ENCODE results near the gene KIF5C. TPM values are rescaled to one million over a fixed set of nuclear protein-coding genes. Genes with fewer than 3 reads are reported as not detected.

The KIF5C gene
- total RNA-seq, 1 experiment from 2014 or later = 24.0 TPM

- H3K36me3 ChIP-seq (replicated peaks; ENCODE audit: control insufficient read depth, insufficient read depth, low read length) = no peaks in the 10 kb centered on the region
- peaks cover 26% of the 10 kb centered on the region for H3K27me3 ChIP-seq (ENCODE audit: control insufficient read depth, insufficient read depth, low read length)
- no peak for DNase-seq
- no peak overlapping the region for H3K4me3 ChIP-seq (ENCODE audit: insufficient read depth, low read depth, low read length)
Measured at GRCh38 chr2:149041482-149041881, 166.5 kb downstream of the KIF5C start.

- no peaks in the 10 kb centered on the region for H3K36me3 ChIP-seq (replicated peaks; ENCODE audit: control insufficient read depth, insufficient read depth, low read length)
- peaks cover 20% of the 10 kb centered on the region for H3K27me3 ChIP-seq (ENCODE audit: control insufficient read depth, insufficient read depth, low read length)
- no peak overlapping the region for H3K4me3 ChIP-seq (ENCODE audit: insufficient read depth, low read depth, low read length)
- DNase-seq = no peak
Measured at GRCh38 chr2:149042881-149043280, 167.9 kb downstream of the KIF5C start.

GRCh38 chr2:149044500-149044899, 169.5 kb downstream of the KIF5C start:
- no peaks in the 10 kb centered on the region for H3K36me3 ChIP-seq (replicated peaks; ENCODE audit: control insufficient read depth, insufficient read depth, low read length)
- H3K27me3 ChIP-seq (ENCODE audit: control insufficient read depth, insufficient read depth, low read length) = peaks cover 6% of the 10 kb centered on the region
- no peak overlapping the region for H3K4me3 ChIP-seq (ENCODE audit: insufficient read depth, low read depth, low read length)
- no peak for DNase-seq

GRCh38 chr2:149047118-149047517, 172.1 kb downstream of the KIF5C start:
- no peak for DNase-seq

GRCh38 chr2:149049142-149049541, 174.1 kb downstream of the KIF5C start:
- Histone ChIP-seq H3K4me3 (ENCODE audit: insufficient read depth, low read depth, low read length) (no peak overlapping the region), H3K27me3 (ENCODE audit: control insufficient read depth, insufficient read depth, low read length) (no peaks in the 10 kb centered on the region), H3K36me3 (replicated peaks; ENCODE audit: control insufficient read depth, insufficient read depth, low read length) (no peaks in the 10 kb centered on the region)
- DNase-seq = no peak

More at GRCh38 chr2:149047118-149047517, 172.1 kb downstream of the KIF5C start:
- no peaks in the 10 kb centered on the region for H3K27me3 ChIP-seq (ENCODE audit: control insufficient read depth, insufficient read depth, low read length)
- H3K36me3 ChIP-seq (replicated peaks; ENCODE audit: control insufficient read depth, insufficient read depth, low read length) = no peaks in the 10 kb centered on the region
- no peak overlapping the region for H3K4me3 ChIP-seq (ENCODE audit: insufficient read depth, low read depth, low read length)

- no peak overlapping the region for H3K4me3 ChIP-seq (ENCODE audit: insufficient read depth, low read depth, low read length)
- no peaks in the 10 kb centered on the region for H3K36me3 ChIP-seq (replicated peaks; ENCODE audit: control insufficient read depth, insufficient read depth, low read length)
- no peaks in the 10 kb centered on the region for H3K27me3 ChIP-seq (ENCODE audit: control insufficient read depth, insufficient read depth, low read length)
- no peak for DNase-seq
Measured at GRCh38 chr2:149050188-149050587, 175.2 kb downstream of the KIF5C start.

- Histone ChIP-seq H3K36me3 (replicated peaks; ENCODE audit: control insufficient read depth, insufficient read depth, low read length) (no peaks in the 10 kb centered on the region), H3K27me3 (ENCODE audit: control insufficient read depth, insufficient read depth, low read length) (no peaks in the 10 kb centered on the region), H3K4me3 (ENCODE audit: insufficient read depth, low read depth, low read length) (no peak overlapping the region)
- DNase-seq = no peak
Measured at GRCh38 chr2:149055751-149056150, 180.7 kb downstream of the KIF5C start.

GRCh38 chr2:149056541-149057255, 181.7 kb downstream of the KIF5C start:
- DNase-seq = no peak
- Histone ChIP-seq H3K27me3 (ENCODE audit: control insufficient read depth, insufficient read depth, low read length) (no peaks in the 10 kb centered on the region), H3K36me3 (replicated peaks; ENCODE audit: control insufficient read depth, insufficient read depth, low read length) (no peaks in the 10 kb centered on the region), H3K4me3 (ENCODE audit: insufficient read depth, low read depth, low read length) (no peak overlapping the region)

GRCh38 chr2:149057401-149057800, 182.4 kb downstream of the KIF5C start:
- Histone ChIP-seq H3K4me3 (ENCODE audit: insufficient read depth, low read depth, low read length) (no peak overlapping the region), H3K27me3 (ENCODE audit: control insufficient read depth, insufficient read depth, low read length) (no peaks in the 10 kb centered on the region), H3K36me3 (replicated peaks; ENCODE audit: control insufficient read depth, insufficient read depth, low read length) (no peaks in the 10 kb centered on the region)
- no peak for DNase-seq

- Histone ChIP-seq H3K27me3 (ENCODE audit: control insufficient read depth, insufficient read depth, low read length) (no peaks in the 10 kb centered on the region), H3K36me3 (replicated peaks; ENCODE audit: control insufficient read depth, insufficient read depth, low read length) (no peaks in the 10 kb centered on the region), H3K4me3 (ENCODE audit: insufficient read depth, low read depth, low read length) (no peak overlapping the region)
- no peak for DNase-seq
Measured at GRCh38 chr2:149058936-149059335, 183.9 kb downstream of the KIF5C start.

GRCh38 chr2:149059822-149060221, 184.8 kb downstream of the KIF5C start:
- no peaks in the 10 kb centered on the region for H3K27me3 ChIP-seq (ENCODE audit: control insufficient read depth, insufficient read depth, low read length)
- no peak for DNase-seq
- no peak overlapping the region for H3K4me3 ChIP-seq (ENCODE audit: insufficient read depth, low read depth, low read length)
- H3K36me3 ChIP-seq (replicated peaks; ENCODE audit: control insufficient read depth, insufficient read depth, low read length) = no peaks in the 10 kb centered on the region

GRCh38 chr2:149061133-149061745, 186.2 kb downstream of the KIF5C start:
- Histone ChIP-seq H3K36me3 (replicated peaks; ENCODE audit: control insufficient read depth, insufficient read depth, low read length) (no peaks in the 10 kb centered on the region), H3K4me3 (ENCODE audit: insufficient read depth, low read depth, low read length) (no peak overlapping the region), H3K27me3 (ENCODE audit: control insufficient read depth, insufficient read depth, low read length) (no peaks in the 10 kb centered on the region)
- no peak for DNase-seq

GRCh38 chr2:149062531-149062930, 187.5 kb downstream of the KIF5C start:
- H3K27me3 ChIP-seq (ENCODE audit: control insufficient read depth, insufficient read depth, low read length) = no peaks in the 10 kb centered on the region
- H3K36me3 ChIP-seq (replicated peaks; ENCODE audit: control insufficient read depth, insufficient read depth, low read length) = no peaks in the 10 kb centered on the region
- no peak overlapping the region for H3K4me3 ChIP-seq (ENCODE audit: insufficient read depth, low read depth, low read length)
- no peak for DNase-seq

GRCh38 chr2:149063177-149063576, 188.2 kb downstream of the KIF5C start:
- no peak for DNase-seq
- Histone ChIP-seq H3K36me3 (replicated peaks; ENCODE audit: control insufficient read depth, insufficient read depth, low read length) (no peaks in the 10 kb centered on the region), H3K4me3 (ENCODE audit: insufficient read depth, low read depth, low read length) (no peak overlapping the region), H3K27me3 (ENCODE audit: control insufficient read depth, insufficient read depth, low read length) (no peaks in the 10 kb centered on the region)

GRCh38 chr2:149064365-149064841, 189.4 kb downstream of the KIF5C start:
- no peak overlapping the region for H3K4me3 ChIP-seq (ENCODE audit: insufficient read depth, low read depth, low read length)
- no peaks in the 10 kb centered on the region for H3K36me3 ChIP-seq (replicated peaks; ENCODE audit: control insufficient read depth, insufficient read depth, low read length)
- H3K27me3 ChIP-seq (ENCODE audit: control insufficient read depth, insufficient read depth, low read length) = no peaks in the 10 kb centered on the region
- DNase-seq = no peak

Measured in H7 (cell line).